ENCODE data around the gene ACP5. TPM values are rescaled to one million over a fixed set of nuclear protein-coding genes. Genes with fewer than 3 reads are reported as not detected.
A peak's percentile ranks its signal among the peaks of the same experiment; 100 is the strongest.

ACP5 gene
- total and polyA plus RNA-seq, 2 donors from 2014 or later = 13.8 to 93.3 TPM

- no peaks in the 10 kb centered on the region for H3K9me3 ChIP-seq (ENCODE audit: control insufficient read depth in 2 of 3, insufficient read depth in 1 of 3, low read length in 3 of 3)
- H3K36me3 ChIP-seq (ENCODE audit: control insufficient read depth in 2 of 3, insufficient read depth in 3 of 3, low read length in 3 of 3) = no peaks in the 10 kb centered on the region
- TF ChIP-seq CTCF (IDR thresholded peaks at IDR 0.05; ENCODE audit: borderline replicate concordance, extremely low read depth, insufficient read depth) = no peak
- H3K4me3 ChIP-seq (ENCODE audit: low read length in 3 of 3) = no peak overlapping the region
- FAIRE-seq (no peak), DNase-seq (no peak)
- no peaks in the 10 kb centered on the region for H3K27me3 ChIP-seq (ENCODE audit: control insufficient read depth, insufficient read depth, low read length)
- no peaks in the 10 kb centered on the region for H3K4me1 ChIP-seq (ENCODE audit: control insufficient read depth in 2 of 3, insufficient read depth in 2 of 3, low read depth in 1 of 3, low read length in 3 of 3)
- H3K9ac ChIP-seq (ENCODE audit: low read length in 3 of 3) = no peak overlapping the region
- no peak overlapping the region for H3K27ac ChIP-seq (ENCODE audit: low read depth in 2 of 2, low read length in 2 of 2)
- intact Hi-C loops (cut with DNase I) = no loop called here
Measured at GRCh38 chr19:11594084-11594483, 16.6 kb upstream of the ACP5 start.

- Histone ChIP-seq H3K27me3 (ENCODE audit: control insufficient read depth, insufficient read depth, low read length) (no peaks in the 10 kb centered on the region), H3K36me3 (ENCODE audit: control insufficient read depth in 2 of 3, insufficient read depth in 3 of 3, low read length in 3 of 3) (no peaks in the 10 kb centered on the region), H3K27ac (ENCODE audit: low read depth in 2 of 2, low read length in 2 of 2) (no peak overlapping the region), H3K9ac (ENCODE audit: low read length in 3 of 3) (peak overlapping the region in 1 of 3 donors; percentile 55), H3K4me1 (ENCODE audit: control insufficient read depth in 2 of 3, insufficient read depth in 2 of 3, low read depth in 1 of 3, low read length in 3 of 3) (peaks cover 0 to 4% (median 0%) of the 10 kb centered on the region in 3 donors), H3K4me3 (ENCODE audit: low read length in 3 of 3) (no peak overlapping the region), H3K9me3 (ENCODE audit: control insufficient read depth in 2 of 3, insufficient read depth in 1 of 3, low read length in 3 of 3) (no peaks in the 10 kb centered on the region)
- TF ChIP-seq CTCF (IDR thresholded peaks at IDR 0.05; ENCODE audit: borderline replicate concordance, extremely low read depth, insufficient read depth) = no peak
- DNase-seq (no peak), FAIRE-seq (no peak)
- intact Hi-C loops (cut with DNase I) = no loop called here
Measured at GRCh38 chr19:11587975-11588631, 10.7 kb upstream of the ACP5 start.

GRCh38 chr19:11587302-11587974 lies 10.0 kb upstream of the ACP5 start:
- intact Hi-C loops (cut with DNase I) = no loop called here
- TF ChIP-seq CTCF (IDR thresholded peaks at IDR 0.05; ENCODE audit: borderline replicate concordance, extremely low read depth, insufficient read depth) = peak; percentile 95
- Histone ChIP-seq H3K27me3 (ENCODE audit: control insufficient read depth, insufficient read depth, low read length) (no peaks in the 10 kb centered on the region), H3K27ac (ENCODE audit: low read depth in 2 of 2, low read length in 2 of 2) (no peak overlapping the region), H3K36me3 (ENCODE audit: control insufficient read depth in 2 of 3, insufficient read depth in 3 of 3, low read length in 3 of 3) (no peaks in the 10 kb centered on the region), H3K9ac (ENCODE audit: low read length in 3 of 3) (peak overlapping the region in 1 of 3 donors; percentile 55), H3K4me3 (ENCODE audit: low read length in 3 of 3) (no peak overlapping the region), H3K4me1 (ENCODE audit: control insufficient read depth in 2 of 3, insufficient read depth in 2 of 3, low read depth in 1 of 3, low read length in 3 of 3) (peaks cover 0 to 4% (median 0%) of the 10 kb centered on the region in 3 donors), H3K9me3 (ENCODE audit: control insufficient read depth in 2 of 3, insufficient read depth in 1 of 3, low read length in 3 of 3) (no peaks in the 10 kb centered on the region)
- DNase-seq (peak; percentile 62 to 84 (median 78)), FAIRE-seq (no peak)
